Central memory CD8-positive, alpha-beta T cell (primary cell): Measurements from ENCODE around the gene TMEM163.
"Not testable (repeated sequence)": the region's sequence is repeated elsewhere in the genome, so short reads cannot be mapped to it uniquely, and the experiment has no call there.

Experiments used
- ATAC-seq: fragments of 150-1000 bp; cut with Tn5 transposase; replicated peaks from 2 replicates; pipeline ENCODE4 v1.10.0; 2022; ENCODE audit warnings: mild to moderate bottlenecking, moderate FRiP score, moderate number of reproducible peaks; ENCODE audit not compliant: poor library complexity, severe bottlenecking; ENCODE audit errors: extremely low read depth
- DNase-seq, 2 donors: peaks; one replicate each; pipeline ENCODE4 v3.0.0; 2021; ENCODE audit warnings: low spot score in 2 of 2
- H3K27ac Mint-ChIP-seq: one replicate; pipeline ENCODE4 v1.8.0; 2022; ENCODE audit warnings: low read depth, mild to moderate bottlenecking, moderate library complexity, mixed read lengths
- H3K27me3 Mint-ChIP-seq: one replicate; pipeline ENCODE4 v1.8.0; 2022; ENCODE audit warnings: mixed read lengths
- H3K36me3 Mint-ChIP-seq: one replicate; pipeline ENCODE4 v1.8.0; 2022; ENCODE audit warnings: mild to moderate bottlenecking, moderate library complexity, mixed read lengths; ENCODE audit not compliant: insufficient read depth
- H3K4me1 Mint-ChIP-seq: one replicate; pipeline ENCODE4 v1.8.0; 2022; ENCODE audit warnings: mixed read lengths
- H3K4me3 Mint-ChIP-seq: one replicate; pipeline ENCODE4 v1.8.0; 2022; ENCODE audit warnings: mild to moderate bottlenecking, moderate library complexity, mixed read lengths
- H3K9me3 Mint-ChIP-seq: one replicate; pipeline ENCODE4 v1.8.0; 2022; ENCODE audit warnings: mixed read lengths

The TMEM163 gene

DNA sequence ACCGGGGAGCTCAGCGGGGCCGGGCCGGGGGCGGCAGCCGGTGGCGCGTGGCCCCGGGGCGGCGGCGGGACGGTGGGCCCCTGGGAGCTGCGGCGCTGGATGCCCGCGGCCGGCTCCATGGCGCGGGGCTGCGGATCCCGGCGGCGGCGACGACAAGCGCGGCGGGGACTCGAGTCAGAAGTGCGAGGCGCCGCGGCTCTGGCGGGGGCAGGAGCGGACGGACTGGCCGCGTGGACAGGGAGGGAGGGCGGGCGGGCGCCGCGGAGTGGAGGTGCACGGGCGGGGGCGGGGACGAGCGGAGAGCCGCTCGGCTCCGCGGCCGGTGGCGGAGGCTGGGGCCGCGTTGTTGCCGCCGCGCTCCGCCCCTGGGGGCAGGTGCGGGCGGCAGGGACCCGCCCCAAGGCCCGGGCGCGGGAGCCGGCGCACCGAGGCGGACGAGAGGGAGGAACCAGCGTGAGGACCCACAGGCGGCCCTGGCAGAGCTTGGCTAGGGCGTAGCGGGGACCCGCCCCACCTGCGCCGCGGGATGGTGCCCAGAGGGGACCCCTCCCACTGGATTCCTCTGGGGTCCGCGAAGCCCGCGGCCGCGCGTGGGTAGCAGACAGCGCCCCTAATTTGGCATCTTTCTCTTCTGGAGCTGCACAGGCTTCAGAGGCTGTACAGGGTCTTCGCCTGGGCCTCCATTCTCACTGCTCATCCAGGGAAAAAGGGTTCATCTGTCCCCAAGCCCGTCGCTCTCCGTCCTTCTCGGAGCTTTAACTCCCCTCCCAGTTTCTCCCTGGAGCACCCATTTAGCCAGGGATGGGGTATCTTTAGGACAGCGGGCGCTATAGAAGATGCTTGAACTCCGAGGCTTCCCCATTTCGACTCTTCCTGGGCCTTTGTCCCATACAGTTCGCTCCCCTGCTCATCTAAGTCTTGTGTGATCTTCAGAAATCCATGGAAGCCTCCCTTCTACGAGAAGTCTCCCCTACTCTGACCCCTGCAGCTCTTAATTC, at the start of gene TMEM163:
TMEM163 (minus strand) TSS at position 184 of the 998 bp plus-strand sequence.
- peaks cover 3% of the 10 kb centered on the region for H3K36me3 Mint-ChIP-seq
- H3K27ac Mint-ChIP-seq = no peak within 1 kb of the TSS
- peaks cover 25% of the 10 kb centered on the region for H3K4me1 Mint-ChIP-seq
- DNase-seq (no peak), ATAC-seq (peak; percentile 44)
- no peaks in the 10 kb centered on the region for H3K9me3 Mint-ChIP-seq
- H3K27me3 Mint-ChIP-seq = peaks cover 68% of the 10 kb centered on the region
- H3K4me3 Mint-ChIP-seq = peak within 1 kb of the TSS; percentile 76

GRCh38 chr2:134766583-134766982, 47.8 kb upstream of the TMEM163 start:
- DNase-seq = no peak
- Mint-ChIP-seq H3K4me3 (no peak overlapping the region), H3K27ac (no peak overlapping the region), H3K27me3 (peaks cover 41% of the 10 kb centered on the region), H3K4me1 (no peaks in the 10 kb centered on the region), H3K9me3 (no peaks in the 10 kb centered on the region), H3K36me3 (no peaks in the 10 kb centered on the region)
- ATAC-seq = no peak

DNA sequence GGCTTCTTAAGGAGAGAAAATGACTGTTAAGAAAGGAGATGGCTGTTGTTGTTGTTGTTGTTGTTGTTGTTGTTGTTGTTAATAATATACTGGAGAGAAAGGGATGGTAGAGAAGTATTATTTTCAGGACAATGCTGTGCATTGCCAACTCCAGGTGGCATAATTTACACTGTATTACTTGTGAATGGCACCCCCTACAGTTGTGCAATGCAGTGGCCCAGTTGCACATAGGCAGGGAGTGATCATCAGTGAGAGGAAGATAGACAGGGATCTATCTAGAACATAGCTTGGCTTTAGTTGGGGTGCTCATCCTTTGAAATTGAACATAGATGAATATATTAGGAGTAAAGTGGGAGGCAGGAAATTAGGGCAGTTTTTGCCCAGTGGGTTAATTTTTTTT, 47.2 kb upstream of the TMEM163 start:
- Mint-ChIP-seq H3K27ac (no peak overlapping the region), H3K27me3 (peaks cover 45% of the 10 kb centered on the region), H3K4me1 (no peaks in the 10 kb centered on the region), H3K9me3 (no peaks in the 10 kb centered on the region), H3K4me3 (no peak overlapping the region), H3K36me3 (no peaks in the 10 kb centered on the region)
- ATAC-seq (no peak), DNase-seq (no peak)

- H3K27me3 Mint-ChIP-seq = peaks cover 60% of the 10 kb centered on the region
- H3K4me1 Mint-ChIP-seq = no peaks in the 10 kb centered on the region
- no peaks in the 10 kb centered on the region for H3K36me3 Mint-ChIP-seq
- DNase-seq = no peak
- no peak overlapping the region for H3K4me3 Mint-ChIP-seq
- H3K9me3 Mint-ChIP-seq = no peaks in the 10 kb centered on the region
- no peak overlapping the region for H3K27ac Mint-ChIP-seq
- no peak for ATAC-seq
Observed at GRCh38 chr2:134764164-134764563, 45.4 kb upstream of the TMEM163 start.

DNA sequence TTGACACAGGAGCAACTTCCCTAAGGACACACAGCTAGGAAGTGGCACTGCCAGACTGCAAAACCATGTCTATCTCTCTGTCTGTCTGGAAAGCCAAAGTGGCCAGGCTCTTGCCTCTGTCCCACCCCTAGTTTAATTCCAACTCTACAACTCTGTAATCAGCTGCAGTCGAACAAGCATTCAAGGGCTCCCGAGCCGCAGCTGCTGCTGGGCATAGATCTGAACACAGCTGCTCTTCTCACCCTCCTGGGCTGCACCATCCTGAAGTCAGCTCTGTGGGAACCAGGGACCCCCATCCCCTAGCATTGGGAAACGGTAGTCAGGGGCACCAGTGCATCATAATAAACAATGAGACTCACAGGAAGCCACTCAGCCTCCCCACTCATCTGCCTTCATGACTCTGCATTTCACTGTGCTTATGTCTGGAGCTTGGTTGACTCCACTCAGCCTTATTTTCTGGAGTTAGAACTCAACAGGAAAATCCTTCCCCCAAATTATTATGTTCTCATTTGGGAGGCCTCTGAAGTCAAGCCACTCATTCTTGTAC, 44.4 kb upstream of the TMEM163 start:
- no peak for ATAC-seq
- Mint-ChIP-seq H3K4me3 (no peak overlapping the region), H3K27ac (no peak overlapping the region), H3K36me3 (no peaks in the 10 kb centered on the region), H3K27me3 (peaks cover 69% of the 10 kb centered on the region), H3K9me3 (no peaks in the 10 kb centered on the region), H3K4me1 (no peaks in the 10 kb centered on the region)
- DNase-seq = no peak

GRCh38 chr2:134762508-134762907, 43.7 kb upstream of the TMEM163 start:
- H3K36me3 Mint-ChIP-seq = no peaks in the 10 kb centered on the region
- ATAC-seq = no peak

GRCh38 chr2:134760385-134760784, 41.6 kb upstream of the TMEM163 start:
- ATAC-seq (no peak), DNase-seq (no peak)
- Mint-ChIP-seq H3K27ac (no peak overlapping the region), H3K4me3 (no peak overlapping the region), H3K36me3 (no peaks in the 10 kb centered on the region), H3K4me1 (no peaks in the 10 kb centered on the region), H3K27me3 (peaks cover 77% of the 10 kb centered on the region), H3K9me3 (no peaks in the 10 kb centered on the region)

More at GRCh38 chr2:134762508-134762907, 43.7 kb upstream of the TMEM163 start:
- peaks cover 76% of the 10 kb centered on the region for H3K27me3 Mint-ChIP-seq
- no peaks in the 10 kb centered on the region for H3K4me1 Mint-ChIP-seq
- no peak overlapping the region for H3K27ac Mint-ChIP-seq
- no peak for DNase-seq
- H3K9me3 Mint-ChIP-seq = no peaks in the 10 kb centered on the region
- H3K4me3 Mint-ChIP-seq = no peak overlapping the region

- Mint-ChIP-seq H3K27ac (no peak overlapping the region), H3K4me1 (no peaks in the 10 kb centered on the region), H3K36me3 (no peaks in the 10 kb centered on the region), H3K27me3 (peaks cover 84% of the 10 kb centered on the region), H3K9me3 (no peaks in the 10 kb centered on the region), H3K4me3 (no peak overlapping the region)
- DNase-seq (no peak), ATAC-seq (peak; percentile 36)
Observed at GRCh38 chr2:134758633-134759032, 39.8 kb upstream of the TMEM163 start.

DNA sequence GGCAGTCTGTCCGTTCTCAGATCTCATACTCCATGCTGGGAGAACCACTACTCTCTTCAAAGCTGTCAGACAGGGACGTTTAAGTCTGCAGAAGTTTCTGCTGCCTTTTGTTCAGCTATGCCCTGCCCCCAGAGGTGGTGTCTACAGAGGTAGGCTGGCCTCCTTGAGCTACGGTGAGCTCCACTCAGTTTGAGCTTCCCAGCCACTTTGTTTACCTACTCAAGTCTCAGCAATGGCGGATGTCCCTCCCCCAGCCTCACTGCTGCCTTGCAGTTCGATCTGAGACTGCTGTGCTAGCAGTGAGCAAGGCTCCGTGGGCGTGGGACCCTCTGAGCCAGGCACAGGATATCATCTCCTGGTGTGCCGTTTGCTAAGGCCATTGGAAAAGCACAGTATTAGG, 33.2 kb upstream of the TMEM163 start:
- not testable (repeated sequence) for H3K9me3 Mint-ChIP-seq, H3K27ac Mint-ChIP-seq, H3K4me3 Mint-ChIP-seq, ATAC-seq, H3K4me1 Mint-ChIP-seq, DNase-seq, H3K36me3 Mint-ChIP-seq
- H3K27me3 Mint-ChIP-seq = peaks cover 85% of the 10 kb centered on the region

GRCh38 chr2:134745546-134745945, 26.7 kb upstream of the TMEM163 start:
- Mint-ChIP-seq H3K27me3 (peaks cover 26% of the 10 kb centered on the region), H3K27ac (no peak overlapping the region), H3K9me3 (no peaks in the 10 kb centered on the region), H3K36me3 (no peaks in the 10 kb centered on the region), H3K4me3 (no peak overlapping the region), H3K4me1 (peaks cover 6% of the 10 kb centered on the region)
- no peak for DNase-seq
- no peak for ATAC-seq

- no peaks in the 10 kb centered on the region for H3K9me3 Mint-ChIP-seq
- ATAC-seq (no peak), DNase-seq (no peak)
- H3K27me3 Mint-ChIP-seq = peaks cover 20% of the 10 kb centered on the region
- no peak overlapping the region for H3K27ac Mint-ChIP-seq
- no peak overlapping the region for H3K4me3 Mint-ChIP-seq
- H3K4me1 Mint-ChIP-seq = peaks cover 6% of the 10 kb centered on the region
- no peaks in the 10 kb centered on the region for H3K36me3 Mint-ChIP-seq
Observed at GRCh38 chr2:134745023-134745422, 26.2 kb upstream of the TMEM163 start.

DNA sequence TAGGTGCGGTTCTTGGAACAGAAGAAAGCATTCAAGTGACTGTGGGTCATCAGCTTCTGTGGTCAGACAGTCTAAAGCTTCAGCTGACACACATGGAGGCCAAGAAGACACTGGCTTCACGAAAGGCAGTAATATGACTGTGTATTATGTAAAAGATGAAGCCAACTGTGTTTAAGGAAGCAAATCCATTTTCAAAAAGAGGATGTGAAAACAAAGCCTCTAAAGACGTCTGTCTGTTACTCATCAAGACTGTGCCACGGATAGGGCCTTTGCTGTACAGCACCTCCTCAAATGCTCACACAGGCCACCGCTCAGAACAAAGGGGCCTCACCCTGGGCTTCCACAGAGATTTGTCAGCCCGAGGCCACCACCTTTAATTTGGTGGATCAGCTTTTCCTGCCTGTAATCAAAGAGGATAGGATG, 21.1 kb upstream of the TMEM163 start:
- H3K9me3 Mint-ChIP-seq = no peaks in the 10 kb centered on the region
- peaks cover 2% of the 10 kb centered on the region for H3K36me3 Mint-ChIP-seq
- no peak for DNase-seq
- H3K27ac Mint-ChIP-seq = no peak overlapping the region
- H3K4me1 Mint-ChIP-seq = peaks cover 3% of the 10 kb centered on the region
- no peak overlapping the region for H3K4me3 Mint-ChIP-seq
- ATAC-seq = peak; percentile 68
- H3K27me3 Mint-ChIP-seq = peaks cover 34% of the 10 kb centered on the region
